ENCODE results near the gene PFDN1.

PFDN1 gene

DNA sequence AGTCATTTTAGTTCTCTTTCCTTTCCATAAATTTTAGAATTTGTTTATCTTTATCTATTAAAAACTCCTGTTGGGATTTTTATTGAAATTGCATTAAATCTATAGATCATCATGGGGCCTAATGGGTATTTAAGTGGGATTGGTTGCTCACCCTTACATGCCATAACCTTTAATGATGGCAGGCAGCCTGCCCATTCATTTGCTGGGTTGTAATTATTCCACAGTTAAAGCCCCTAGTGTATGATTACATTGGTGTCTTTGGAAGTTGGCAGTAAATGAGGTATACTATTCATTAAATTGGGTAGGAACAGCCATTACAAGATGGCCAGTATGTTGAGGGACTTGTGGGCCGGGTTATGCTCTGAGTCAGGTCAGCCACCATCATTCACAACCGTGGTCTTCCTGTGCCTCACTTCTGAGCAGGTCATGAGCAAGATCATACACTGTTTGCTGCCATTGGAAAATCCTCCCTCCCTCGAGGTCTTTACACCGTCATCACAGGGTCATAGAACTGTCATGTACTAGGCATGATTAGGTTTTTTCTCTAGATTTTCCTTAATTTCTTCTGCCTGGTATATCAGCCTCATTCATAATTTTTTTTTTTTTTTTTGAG, 68.4 kb downstream of the PFDN1 start:
- H3K4me3 ChIP-seq (ENCODE audit: low read length): no peak overlapping the region
- H3K36me3 ChIP-seq (ENCODE audit: control insufficient read depth, low read length): no peaks in the 10 kb centered on the region
- H3F3A ChIP-seq (ENCODE audit: control insufficient read depth, insufficient read depth): no peaks in the 10 kb centered on the region
- 0 out of 2 replicates have a peak, but pooled peaks cover under 1% of the 10 kb centered on the region for H4K20me1 ChIP-seq (ENCODE audit: control insufficient read depth, insufficient read depth, low read depth, low read length)
- no peak overlapping the region for H3K27ac ChIP-seq (ENCODE audit: low read depth, low read length)
- H3K4me1 ChIP-seq (ENCODE audit: control insufficient read depth, low read length): no peaks in the 10 kb centered on the region
- H3K27me3 ChIP-seq (ENCODE audit: control insufficient read depth, low read length): no peaks in the 10 kb centered on the region
- H3K9me2 ChIP-seq (replicated peaks; ENCODE audit: control insufficient read depth, low read length): no peaks in the 10 kb centered on the region
- H3K4me2 ChIP-seq (ENCODE audit: low read length): no peak overlapping the region
- no peaks in the 10 kb centered on the region for H3K9me3 ChIP-seq (ENCODE audit: control insufficient read depth, insufficient read depth, low read length)
- TF ChIP-seq EZH2phosphoT487 (IDR thresholded peaks at IDR 0.05; ENCODE audit: borderline replicate concordance, low read length): no peak
- TF ChIP-seq, protein P1, sequence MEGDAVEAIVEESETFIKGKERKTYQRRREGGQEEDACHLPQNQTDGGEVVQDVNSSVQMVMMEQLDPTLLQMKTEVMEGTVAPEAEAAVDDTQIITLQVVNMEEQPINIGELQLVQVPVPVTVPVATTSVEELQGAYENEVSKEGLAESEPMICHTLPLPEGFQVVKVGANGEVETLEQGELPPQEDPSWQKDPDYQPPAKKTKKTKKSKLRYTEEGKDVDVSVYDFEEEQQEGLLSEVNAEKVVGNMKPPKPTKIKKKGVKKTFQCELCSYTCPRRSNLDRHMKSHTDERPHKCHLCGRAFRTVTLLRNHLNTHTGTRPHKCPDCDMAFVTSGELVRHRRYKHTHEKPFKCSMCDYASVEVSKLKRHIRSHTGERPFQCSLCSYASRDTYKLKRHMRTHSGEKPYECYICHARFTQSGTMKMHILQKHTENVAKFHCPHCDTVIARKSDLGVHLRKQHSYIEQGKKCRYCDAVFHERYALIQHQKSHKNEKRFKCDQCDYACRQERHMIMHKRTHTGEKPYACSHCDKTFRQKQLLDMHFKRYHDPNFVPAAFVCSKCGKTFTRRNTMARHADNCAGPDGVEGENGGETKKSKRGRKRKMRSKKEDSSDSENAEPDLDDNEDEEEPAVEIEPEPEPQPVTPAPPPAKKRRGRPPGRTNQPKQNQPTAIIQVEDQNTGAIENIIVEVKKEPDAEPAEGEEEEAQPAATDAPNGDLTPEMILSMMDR (IDR thresholded peaks at IDR 0.05; ENCODE audit: low read depth, low read length, poor library complexity, severe bottlenecking): no peak
- no peaks in the 10 kb centered on the region for H3K79me2 ChIP-seq (ENCODE audit: control insufficient read depth, low read length)

DNA sequence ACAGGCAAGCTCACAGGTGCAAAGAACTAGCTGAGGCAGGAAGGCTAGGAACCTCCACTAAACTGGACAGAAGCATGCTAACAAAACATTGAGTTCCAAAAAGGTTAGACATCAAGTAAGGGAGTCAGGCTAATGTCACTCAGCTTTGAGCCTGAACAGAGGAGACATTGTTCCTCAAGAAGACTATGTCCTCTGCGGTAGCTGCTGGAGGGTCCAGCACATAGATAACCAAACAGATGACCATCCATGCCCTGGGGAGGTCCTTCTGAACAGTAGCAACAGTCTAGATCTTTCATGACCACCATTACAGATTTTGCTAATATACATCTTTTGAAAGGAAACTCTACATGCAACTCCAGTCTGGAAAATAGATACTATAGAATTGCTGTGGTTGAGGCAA, 70.2 kb downstream of the PFDN1 start:
- H3K4me3 ChIP-seq (ENCODE audit: low read length): no peak overlapping the region
- no peaks in the 10 kb centered on the region for H3F3A ChIP-seq (ENCODE audit: control insufficient read depth, insufficient read depth)
- H3K27me3 ChIP-seq (ENCODE audit: control insufficient read depth, low read length): no peaks in the 10 kb centered on the region
- H3K9me2 ChIP-seq (replicated peaks; ENCODE audit: control insufficient read depth, low read length): no peaks in the 10 kb centered on the region
- H3K79me2 ChIP-seq (ENCODE audit: control insufficient read depth, low read length): no peaks in the 10 kb centered on the region
- H3K9me3 ChIP-seq (ENCODE audit: control insufficient read depth, insufficient read depth, low read length): no peaks in the 10 kb centered on the region
- no peaks in the 10 kb centered on the region for H4K20me1 ChIP-seq (ENCODE audit: control insufficient read depth, insufficient read depth, low read depth, low read length)
- H3K4me1 ChIP-seq (ENCODE audit: control insufficient read depth, low read length): no peaks in the 10 kb centered on the region
- no peaks in the 10 kb centered on the region for H3K36me3 ChIP-seq (ENCODE audit: control insufficient read depth, low read length)
- no peak overlapping the region for H3K27ac ChIP-seq (ENCODE audit: low read depth, low read length)
- no peak overlapping the region for H3K4me2 ChIP-seq (ENCODE audit: low read length)
- TF ChIP-seq EZH2phosphoT487 (IDR thresholded peaks at IDR 0.05; ENCODE audit: borderline replicate concordance, low read length): no peak

DNA sequence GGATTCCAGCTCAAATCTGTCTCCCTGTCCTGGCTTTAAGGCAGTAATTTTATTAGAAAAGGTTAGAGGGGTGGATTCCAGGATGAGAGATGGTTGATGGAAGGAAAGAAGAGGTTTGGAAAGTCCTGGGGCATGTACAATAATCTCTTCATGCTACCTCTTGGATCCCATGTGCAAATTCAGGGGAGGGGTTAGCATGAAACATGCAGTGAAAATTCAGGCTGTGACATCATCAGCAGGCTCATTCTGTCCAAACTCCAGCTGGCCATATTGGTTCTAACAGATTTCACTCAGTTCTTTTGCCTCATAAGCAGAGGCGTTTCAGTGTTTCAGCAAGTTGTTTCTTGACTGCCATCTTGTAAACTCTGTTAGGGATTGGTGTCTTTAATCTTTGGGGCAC, 72.5 kb downstream of the PFDN1 start:
- Histone ChIP-seq H3K9me2 (replicated peaks; ENCODE audit: control insufficient read depth, low read length) (no peaks in the 10 kb centered on the region), H3F3A (ENCODE audit: control insufficient read depth, insufficient read depth) (no peaks in the 10 kb centered on the region), H3K4me3 (ENCODE audit: low read length) (no peak overlapping the region), H4K20me1 (ENCODE audit: control insufficient read depth, insufficient read depth, low read depth, low read length) (no peaks in the 10 kb centered on the region), H3K9me3 (ENCODE audit: control insufficient read depth, insufficient read depth, low read length) (no peaks in the 10 kb centered on the region), H3K36me3 (ENCODE audit: control insufficient read depth, low read length) (no peaks in the 10 kb centered on the region), H3K27me3 (ENCODE audit: control insufficient read depth, low read length) (no peaks in the 10 kb centered on the region), H3K4me2 (ENCODE audit: low read length) (no peak overlapping the region), H3K4me1 (ENCODE audit: control insufficient read depth, low read length) (no peaks in the 10 kb centered on the region), H3K79me2 (ENCODE audit: control insufficient read depth, low read length) (no peaks in the 10 kb centered on the region), H3K27ac (ENCODE audit: low read depth, low read length) (no peak overlapping the region)
- TF ChIP-seq EZH2phosphoT487 (IDR thresholded peaks at IDR 0.05; ENCODE audit: borderline replicate concordance, low read length): no peak
- TF ChIP-seq, protein P1 (IDR thresholded peaks at IDR 0.05; ENCODE audit: low read depth, low read length, poor library complexity, severe bottlenecking): no peak

DNA sequence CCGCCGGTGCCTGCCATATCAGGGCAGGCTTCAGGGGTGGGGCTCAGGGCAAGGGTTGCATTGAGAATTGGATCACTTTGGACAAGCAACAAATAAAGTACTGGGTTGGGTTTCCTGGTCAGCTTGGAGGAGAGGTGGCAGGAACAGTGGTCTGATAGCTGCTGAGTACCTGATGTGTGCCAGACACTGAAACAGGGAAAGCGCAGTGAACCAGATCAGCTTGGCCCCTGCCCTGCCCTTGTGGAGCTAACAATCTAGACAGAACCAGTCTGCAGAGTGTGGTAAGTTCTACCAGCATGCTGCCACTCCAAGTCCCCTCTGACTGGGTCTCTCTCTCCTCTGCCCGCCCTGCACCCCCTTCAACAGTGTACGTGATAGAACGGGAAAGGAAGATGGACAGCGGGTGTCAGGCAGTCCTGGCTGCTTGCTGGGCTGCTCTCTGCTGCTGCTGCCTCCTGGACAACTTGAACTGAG, 74.5 kb downstream of the PFDN1 start:
- TF ChIP-seq, protein P1 (IDR thresholded peaks at IDR 0.05; ENCODE audit: low read depth, low read length, poor library complexity, severe bottlenecking): no peak
- TF ChIP-seq EZH2phosphoT487 (IDR thresholded peaks at IDR 0.05; ENCODE audit: borderline replicate concordance, low read length): no peak
- H3F3A ChIP-seq (ENCODE audit: control insufficient read depth, insufficient read depth): no peaks in the 10 kb centered on the region
- no peaks in the 10 kb centered on the region for H3K36me3 ChIP-seq (ENCODE audit: control insufficient read depth, low read length)

More for the DNA sequence above, 74.5 kb downstream of the PFDN1 start:
- Histone ChIP-seq H3K4me3 (ENCODE audit: low read length) (no peak overlapping the region), H4K20me1 (ENCODE audit: control insufficient read depth, insufficient read depth, low read depth, low read length) (no peaks in the 10 kb centered on the region), H3K79me2 (ENCODE audit: control insufficient read depth, low read length) (no peaks in the 10 kb centered on the region), H3K27ac (ENCODE audit: low read depth, low read length) (no peak overlapping the region), H3K9me3 (ENCODE audit: control insufficient read depth, insufficient read depth, low read length) (no peaks in the 10 kb centered on the region), H3K9me2 (replicated peaks; ENCODE audit: control insufficient read depth, low read length) (no peaks in the 10 kb centered on the region), H3K4me2 (ENCODE audit: low read length) (no peak overlapping the region), H3K27me3 (ENCODE audit: control insufficient read depth, low read length) (no peaks in the 10 kb centered on the region), H3K4me1 (ENCODE audit: control insufficient read depth, low read length) (no peaks in the 10 kb centered on the region)
